ENCODE data around the gene C9orf78. TPM values are rescaled to one million over a fixed set of nuclear protein-coding genes. Genes with fewer than 3 reads are reported as not detected.

Gene C9orf78
- polyA plus RNA-seq, 3 donors, result 54.8 to 78.6 (median 66.2) TPM

DNA sequence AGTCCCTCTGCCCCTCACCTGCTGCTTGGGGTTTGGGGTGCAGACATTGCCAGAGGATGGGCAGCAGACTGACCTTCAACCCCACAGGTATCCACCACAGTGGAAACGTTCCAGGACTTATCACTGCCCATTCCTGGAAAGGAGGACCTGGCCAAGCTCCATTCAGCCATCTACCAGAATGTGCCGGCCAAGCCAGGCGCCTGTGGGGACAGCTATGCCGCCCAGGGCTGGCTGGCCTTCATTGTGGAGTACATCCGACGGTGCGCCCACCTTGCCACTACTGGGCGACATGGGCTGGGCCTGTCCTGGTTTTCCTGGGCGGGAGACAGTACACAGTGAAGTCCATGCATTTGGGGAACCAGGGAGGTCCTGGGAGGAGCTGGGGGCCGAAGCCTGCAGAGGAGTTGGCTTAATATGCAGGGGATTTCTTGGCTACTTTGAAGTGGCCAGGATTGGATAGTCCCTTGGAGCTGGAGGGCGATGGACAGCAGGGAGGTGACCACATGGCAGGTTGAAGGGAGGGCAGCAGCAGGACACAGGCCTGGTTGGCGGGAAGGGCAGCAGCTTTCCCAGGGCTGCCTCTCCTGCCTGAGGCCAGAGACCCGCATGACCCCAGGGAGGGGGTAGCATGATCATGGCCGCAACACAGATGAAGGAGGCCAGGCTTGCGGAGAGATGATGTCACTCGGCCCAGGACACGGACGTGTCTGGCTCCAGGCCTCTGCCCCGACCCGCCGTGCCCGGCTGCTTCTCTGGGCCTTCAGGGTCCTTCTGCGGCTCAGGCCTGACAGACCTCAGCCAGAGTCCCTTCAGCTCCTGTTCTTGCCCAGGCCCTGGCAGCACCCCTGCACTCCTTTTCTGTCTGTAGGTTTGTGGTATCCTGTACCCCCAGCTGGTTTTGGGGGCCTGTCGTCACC is 34.8 kb upstream of the C9orf78 start:
- no peak for DNase-seq

DNA sequence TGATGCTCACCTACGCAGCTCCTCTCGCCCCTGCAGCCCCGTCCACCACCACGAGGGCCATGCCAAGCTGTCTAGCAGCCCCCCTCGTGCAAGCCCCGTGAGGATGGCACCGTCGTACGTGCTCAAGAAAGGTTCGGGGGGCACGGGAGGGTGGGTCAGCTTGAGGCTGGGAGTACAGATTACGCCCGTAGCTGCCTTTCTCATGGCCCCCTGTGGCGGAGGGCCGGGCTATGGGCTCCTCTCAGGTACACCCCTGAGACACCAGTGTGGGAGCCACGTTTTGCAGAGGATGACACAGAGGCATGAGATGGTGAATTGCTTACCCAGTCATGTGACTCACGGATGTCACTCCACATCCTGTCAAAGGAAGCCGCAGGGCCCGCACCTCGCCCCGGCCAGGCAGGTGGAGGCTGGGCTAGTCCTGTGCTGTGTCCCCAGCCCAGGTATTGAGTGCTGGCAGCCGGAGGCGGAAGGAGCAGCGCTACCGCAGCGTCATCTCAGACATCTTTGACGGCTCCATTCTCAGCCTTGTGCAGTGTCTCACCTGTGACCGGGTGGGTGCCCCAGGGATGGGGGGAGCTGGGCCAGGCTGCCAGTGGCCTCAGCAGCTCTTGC is 33.9 kb upstream of the C9orf78 start:
- no peak for DNase-seq

- no peak for DNase-seq
Observed at GRCh38 chr9:129868023-129868871, 33.2 kb upstream of the C9orf78 start.

GRCh38 chr9:129867136-129868022 is 32.3 kb upstream of the C9orf78 start:
- DNase-seq, result no peak

DNA sequence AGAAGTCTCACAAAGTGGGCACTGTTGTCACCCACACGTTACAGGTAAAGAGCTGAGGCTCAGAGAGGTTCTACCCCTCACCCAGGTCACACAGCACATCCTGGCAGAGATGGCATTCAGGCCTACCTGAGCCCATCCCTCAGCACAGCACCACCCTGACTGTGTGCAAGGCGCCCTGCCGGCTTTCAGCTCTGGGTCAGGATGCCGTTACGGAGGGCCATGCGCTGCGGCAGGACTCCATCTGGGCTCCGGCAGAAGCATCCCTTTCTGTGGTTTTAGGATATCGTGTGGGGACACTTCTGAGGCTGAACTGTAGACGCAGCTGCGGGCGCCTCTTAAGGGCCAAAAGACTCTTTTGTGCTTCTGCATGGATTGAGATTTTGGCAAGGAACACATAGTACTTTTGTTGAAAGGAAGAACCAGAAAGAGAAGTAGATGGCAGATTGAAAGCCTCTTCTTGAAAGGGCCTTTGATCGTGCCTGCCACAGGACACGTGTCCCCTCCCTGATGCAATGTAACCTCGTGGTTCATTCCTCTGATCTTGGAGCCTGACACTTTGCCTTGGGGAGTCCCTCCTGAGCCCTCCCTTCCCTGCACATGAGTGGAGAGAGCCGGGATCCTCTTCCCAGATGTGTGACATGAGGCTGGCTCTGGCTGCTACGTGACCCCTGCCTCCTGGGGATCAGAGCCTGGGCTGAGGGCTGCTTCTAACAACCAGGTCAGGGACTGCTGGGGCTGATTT is 31.5 kb upstream of the C9orf78 start:
- DNase-seq, result no peak

DNA sequence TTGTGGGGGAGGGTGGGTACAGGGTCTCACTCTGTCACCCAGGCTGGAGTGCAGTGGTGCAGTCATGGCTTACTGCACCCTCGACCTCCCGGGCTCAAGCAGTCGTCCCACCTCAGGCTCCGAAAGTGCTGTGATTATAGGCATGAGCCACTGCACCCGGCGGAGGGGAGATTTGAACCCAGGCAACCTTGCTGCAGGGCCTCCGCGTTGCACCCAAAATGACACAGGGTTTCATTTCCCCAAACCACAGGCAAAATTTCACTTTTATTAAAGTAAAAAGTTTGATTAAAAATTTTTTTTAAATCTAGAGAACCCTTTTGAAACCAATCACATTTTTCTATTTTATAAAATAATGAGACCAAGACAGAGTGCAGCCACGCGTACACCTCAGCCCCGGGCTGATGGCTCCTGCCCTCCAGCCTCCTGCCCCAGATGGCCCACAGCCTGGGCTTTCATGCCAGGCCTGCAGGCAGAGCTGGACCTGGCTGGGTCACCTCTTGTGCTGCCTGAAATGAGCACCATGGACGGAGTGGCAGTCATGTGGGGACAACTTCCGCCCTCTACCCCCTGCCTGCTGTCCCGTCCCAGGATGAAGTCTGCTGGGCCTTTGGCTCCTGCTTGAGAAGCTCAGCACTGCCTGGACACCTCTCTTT is 30.7 kb upstream of the C9orf78 start:
- DNase-seq, result no peak

DNA sequence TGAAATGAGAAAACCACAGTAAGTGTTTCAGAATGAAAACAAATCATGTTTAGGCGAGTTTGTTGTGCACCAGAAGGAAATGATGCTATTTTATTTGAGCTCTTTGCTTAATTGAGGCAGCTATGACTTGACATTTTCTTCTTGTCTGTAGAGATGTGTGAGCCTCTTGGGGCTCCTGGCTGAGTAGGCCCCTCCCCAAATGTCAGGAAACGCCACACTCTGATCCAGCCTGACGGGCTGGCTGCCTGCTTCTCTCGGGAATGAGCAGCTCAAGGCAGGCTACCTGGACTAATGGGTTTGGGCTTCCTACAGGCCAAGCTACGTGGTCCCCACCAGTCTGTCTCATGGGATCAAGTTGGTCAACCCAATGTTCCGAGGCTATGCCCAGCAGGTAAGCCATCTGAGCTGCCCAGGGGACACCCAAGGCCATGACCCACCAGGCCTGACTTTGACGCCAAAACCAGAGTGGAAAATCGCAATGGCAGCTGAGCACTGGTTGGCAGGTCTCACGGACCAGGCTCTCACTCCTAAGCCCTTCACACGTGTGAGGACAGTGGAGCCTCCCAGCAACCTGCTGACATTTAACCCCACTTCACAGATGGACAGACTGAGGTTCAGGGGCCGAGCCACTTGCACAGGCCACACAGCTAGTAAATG is 30.0 kb upstream of the C9orf78 start:
- no peak for DNase-seq

DNA sequence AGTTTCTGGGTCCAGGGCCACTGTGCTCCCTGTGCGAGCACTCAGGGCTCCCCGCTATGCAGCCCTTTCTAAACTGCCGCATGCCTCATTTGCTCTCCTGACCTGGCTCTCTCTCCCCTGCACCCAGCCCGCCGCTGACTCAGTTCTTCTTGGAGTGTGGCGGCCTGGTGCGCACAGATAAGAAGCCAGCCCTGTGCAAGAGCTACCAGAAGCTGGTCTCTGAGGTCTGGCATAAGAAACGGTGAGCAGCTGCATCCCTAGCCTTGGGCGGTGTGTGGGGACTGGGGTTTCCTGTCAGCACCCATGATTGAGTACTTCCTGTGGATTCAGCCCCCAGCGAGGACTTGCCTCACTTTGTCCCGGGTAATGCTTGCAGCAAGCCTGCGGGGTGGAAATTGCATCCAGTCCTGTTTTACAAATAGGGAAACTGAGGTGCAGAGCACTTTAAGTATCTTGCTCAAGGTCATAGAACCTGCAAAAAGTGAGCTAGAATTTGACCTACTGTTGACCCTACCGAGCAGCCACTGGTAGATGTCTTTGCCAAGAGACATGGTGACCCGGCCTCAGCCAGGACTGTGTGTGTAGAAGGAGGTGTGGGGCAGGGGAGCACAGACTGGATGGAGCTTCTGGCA is 28.1 kb upstream of the C9orf78 start:
- no peak for DNase-seq

GRCh38 chr9:129861447-129861827 is 26.4 kb upstream of the C9orf78 start:
- no peak for DNase-seq

- DNase-seq, result no peak
Observed at GRCh38 chr9:129860653-129861446, 25.8 kb upstream of the C9orf78 start.

DNA sequence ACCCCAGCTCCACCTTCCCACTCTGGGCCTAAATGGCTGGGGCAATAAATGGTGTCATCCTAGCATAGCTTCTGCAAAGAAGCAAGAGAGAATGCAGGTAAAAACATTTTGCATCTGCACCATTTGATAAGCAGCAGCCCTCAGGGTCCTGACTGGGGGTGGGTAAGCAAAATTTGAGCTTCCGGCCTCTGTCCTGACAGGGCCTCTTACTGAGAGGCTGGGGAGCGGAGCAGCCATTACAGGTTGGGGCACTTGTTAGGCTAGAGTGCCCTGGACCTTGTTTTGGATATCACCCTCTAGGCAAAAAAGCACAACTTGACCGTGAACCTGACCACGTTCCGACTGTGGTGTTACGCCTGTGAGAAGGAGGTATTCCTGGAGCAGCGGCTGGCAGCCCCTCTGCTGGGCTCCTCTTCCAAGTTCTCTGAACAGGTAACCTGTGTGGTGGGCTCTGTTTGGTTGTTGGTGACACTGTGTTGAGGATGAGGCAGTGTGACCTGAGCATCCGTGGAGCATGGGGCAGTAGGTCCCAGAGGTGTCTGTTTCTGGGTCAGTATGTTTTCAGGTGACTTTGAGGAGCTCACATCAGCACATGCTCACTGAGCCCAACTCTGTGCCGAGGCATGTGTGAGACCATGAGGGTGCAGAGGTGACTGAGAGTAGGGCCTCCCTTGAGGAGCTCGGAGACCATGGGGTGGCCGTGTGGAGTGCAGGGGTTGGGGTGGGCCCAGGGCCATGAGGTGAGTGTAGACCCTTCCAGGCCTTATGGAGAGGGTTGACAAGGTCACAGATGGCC is 23.3 kb upstream of the C9orf78 start:
- no peak for DNase-seq

GRCh38 chr9:129857207-129857606 is 22.1 kb upstream of the C9orf78 start:
- no peak for DNase-seq

- DNase-seq, result no peak
Observed at GRCh38 chr9:129854588-129855110, 19.6 kb upstream of the C9orf78 start.

DNA sequence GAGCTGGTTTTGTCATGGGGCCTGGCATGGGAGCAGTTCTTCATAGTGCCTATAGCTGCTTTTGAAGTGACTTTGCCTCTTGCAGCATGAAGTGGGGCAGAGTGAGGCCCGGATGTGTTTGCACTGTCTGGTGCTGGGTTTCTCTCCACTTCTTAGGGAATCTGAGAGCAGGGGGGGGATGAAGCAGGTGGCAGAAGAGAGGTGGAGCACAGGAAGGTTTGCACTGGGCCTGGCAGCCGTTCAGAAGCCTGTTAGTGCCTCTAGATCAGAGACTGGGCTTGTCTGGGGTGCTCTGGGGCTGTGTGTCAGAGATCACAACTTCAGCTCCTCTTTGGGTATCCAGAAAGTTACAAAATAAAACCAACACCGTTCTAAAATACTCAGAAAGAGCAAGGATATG is 18.5 kb upstream of the C9orf78 start:
- DNase-seq, result no peak

GRCh38 chr9:129852579-129852978 is 17.5 kb upstream of the C9orf78 start:
- DNase-seq, result no peak

DNA sequence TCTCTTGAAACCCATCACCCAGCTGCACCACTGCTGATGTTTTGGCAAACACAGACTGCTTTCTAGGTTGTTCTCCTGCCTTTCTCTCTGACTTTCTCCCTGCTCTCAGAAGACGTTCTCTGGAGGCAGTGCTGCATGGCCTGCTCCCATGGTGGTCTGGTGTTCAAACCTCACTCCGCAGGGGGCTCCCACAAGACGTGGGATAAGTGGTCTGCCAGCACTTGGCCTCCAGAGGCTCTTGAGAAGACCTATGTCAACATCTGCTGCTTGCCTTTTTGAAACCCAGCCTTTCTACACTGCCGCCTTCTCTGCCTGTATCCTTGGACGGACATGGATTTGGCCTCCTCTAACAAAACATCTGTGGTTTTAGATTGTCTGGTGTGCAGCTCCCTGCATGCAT is 16.7 kb upstream of the C9orf78 start:
- no peak for DNase-seq

Measured in renal pelvis (tissue), 4 donors.